ENCODE data around the gene RNF43. TPM values are rescaled to one million over a fixed set of nuclear protein-coding genes. Genes with fewer than 3 reads are reported as not detected.

Gene RNF43
- total and polyA plus RNA-seq, 2 of the 13 experiments (the other 11 are each of a cell fraction or from before 2014, with no cell fraction given) = 31.0 to 53.4 TPM

GRCh38 chr17:58412961-58413586 lies 4.3 kb downstream of the RNF43 start (continued):
- TF ChIP-seq HNF4A (CRISPR knock-in tag; IDR thresholded peaks at IDR 0.05) = peak; percentile 59
- no peak for TF ChIP-seq HOXD1 (CRISPR knock-in tag; IDR thresholded peaks at IDR 0.05)
- no peak for TF ChIP-seq ZBTB39 (CRISPR knock-in tag; IDR thresholded peaks at IDR 0.05)
- TF ChIP-seq MAFF (IDR thresholded peaks at IDR 0.05; ENCODE audit: low read depth, low read length) = no peak
- no peak for TF ChIP-seq IKZF4 (CRISPR knock-in tag; IDR thresholded peaks at IDR 0.05; ENCODE audit: borderline replicate concordance, low read depth, not compliant biosample characterization)
- no peak for TF ChIP-seq ELF1 (CRISPR knock-in tag; IDR thresholded peaks at IDR 0.05)
- no peak for TF ChIP-seq ZNF234 (CRISPR knock-in tag; conservative IDR thresholded peaks at IDR 0.05)
- no peak for TF ChIP-seq ZSCAN25 (CRISPR knock-in tag; IDR thresholded peaks at IDR 0.05)
- no peak for TF ChIP-seq ZNF784 (CRISPR knock-in tag; IDR thresholded peaks at IDR 0.05; ENCODE audit: borderline replicate concordance)
- no peak for TF ChIP-seq NR0B2 (CRISPR knock-in tag; IDR thresholded peaks at IDR 0.05)
- no peak for TF ChIP-seq LBX2 (CRISPR knock-in tag; IDR thresholded peaks at IDR 0.05; ENCODE audit: borderline replicate concordance)
- no peak for TF ChIP-seq GABPA (IDR thresholded peaks at IDR 0.05; ENCODE audit: low read depth, low read length)
- TF ChIP-seq GABPA (CRISPR knock-in tag; IDR thresholded peaks at IDR 0.05; ENCODE audit: low read depth) = peak; percentile 42; the same call in 1 of the 2 replicates
- peak; percentile 97 for TF ChIP-seq SAP130 (CRISPR knock-in tag; IDR thresholded peaks at IDR 0.05; ENCODE audit: low read depth)
- TF ChIP-seq GLI4 (CRISPR knock-in tag; IDR thresholded peaks at IDR 0.05; ENCODE audit: borderline replicate concordance) = no peak
- TF ChIP-seq ZNF772 (CRISPR knock-in tag; IDR thresholded peaks at IDR 0.05) = no peak
- TF ChIP-seq ZNF577 (CRISPR knock-in tag; IDR thresholded peaks at IDR 0.05; ENCODE audit: borderline replicate concordance, low read depth) = no peak
- TF ChIP-seq ZNF501 (CRISPR knock-in tag; IDR thresholded peaks at IDR 0.05) = no peak
- no peak for TF ChIP-seq ZNF768 (CRISPR knock-in tag; IDR thresholded peaks at IDR 0.05)
- no peak for TF ChIP-seq TMF1 (CRISPR knock-in tag; IDR thresholded peaks at IDR 0.05; ENCODE audit: low read depth)
- no peak for TF ChIP-seq ZNF430 (CRISPR knock-in tag; IDR thresholded peaks at IDR 0.05)
- TF ChIP-seq NCOA1 (CRISPR knock-in tag; IDR thresholded peaks at IDR 0.05) = no peak
- TF ChIP-seq MEIS2 (CRISPR knock-in tag; IDR thresholded peaks at IDR 0.05) = no peak
- TF ChIP-seq PATZ1 (CRISPR knock-in tag; IDR thresholded peaks at IDR 0.05) = peak; percentile 63
- no peak for TF ChIP-seq TRIM24 (CRISPR knock-in tag; IDR thresholded peaks at IDR 0.05)
